ENCODE measurements around the gene ADAMTSL1.

- TF ChIP-seq CTCF (IDR thresholded peaks at IDR 0.05; ENCODE audit: extremely low read depth in 1 of 2, insufficient read depth in 1 of 2, low read depth in 1 of 2, low read length in 2 of 2) = no peak
- no peak for TF ChIP-seq POLR2AphosphoS5 (IDR thresholded peaks at IDR 0.05; ENCODE audit: insufficient read depth, low read depth, low read length)
Measured at GRCh38 chr9:18478501-18479361, 4.8 kb downstream of the ADAMTSL1 start.
